Measurements from ENCODE around the gene ZNF19.
"Not testable (repeated sequence)": the region's sequence is repeated elsewhere in the genome, so short reads cannot be mapped to it uniquely, and the experiment has no call there.

Gene ZNF19

DNA sequence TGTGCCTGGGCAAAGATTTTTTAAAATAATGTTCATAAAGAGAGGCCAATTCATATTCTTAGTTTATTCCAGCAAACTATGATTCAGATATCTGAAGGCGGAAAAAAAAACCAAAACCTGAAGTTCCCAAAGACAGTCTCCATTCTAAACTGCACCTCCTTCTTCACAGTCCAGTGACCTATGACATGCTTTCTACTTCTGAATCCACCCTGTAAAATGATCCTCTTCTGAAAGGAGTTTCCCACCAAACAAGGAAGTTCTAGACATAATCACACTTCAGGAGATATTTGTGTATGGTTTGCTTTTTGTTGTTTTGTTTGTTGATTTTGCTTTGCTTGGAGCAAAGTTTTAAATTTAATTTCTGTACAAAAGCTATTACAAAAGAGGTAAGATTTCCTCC is 24.2 kb upstream of the ZNF19 start:
- no peaks in the 10 kb centered on the region for H3K9me3 Mint-ChIP-seq
- TF ChIP-seq, protein P1, sequence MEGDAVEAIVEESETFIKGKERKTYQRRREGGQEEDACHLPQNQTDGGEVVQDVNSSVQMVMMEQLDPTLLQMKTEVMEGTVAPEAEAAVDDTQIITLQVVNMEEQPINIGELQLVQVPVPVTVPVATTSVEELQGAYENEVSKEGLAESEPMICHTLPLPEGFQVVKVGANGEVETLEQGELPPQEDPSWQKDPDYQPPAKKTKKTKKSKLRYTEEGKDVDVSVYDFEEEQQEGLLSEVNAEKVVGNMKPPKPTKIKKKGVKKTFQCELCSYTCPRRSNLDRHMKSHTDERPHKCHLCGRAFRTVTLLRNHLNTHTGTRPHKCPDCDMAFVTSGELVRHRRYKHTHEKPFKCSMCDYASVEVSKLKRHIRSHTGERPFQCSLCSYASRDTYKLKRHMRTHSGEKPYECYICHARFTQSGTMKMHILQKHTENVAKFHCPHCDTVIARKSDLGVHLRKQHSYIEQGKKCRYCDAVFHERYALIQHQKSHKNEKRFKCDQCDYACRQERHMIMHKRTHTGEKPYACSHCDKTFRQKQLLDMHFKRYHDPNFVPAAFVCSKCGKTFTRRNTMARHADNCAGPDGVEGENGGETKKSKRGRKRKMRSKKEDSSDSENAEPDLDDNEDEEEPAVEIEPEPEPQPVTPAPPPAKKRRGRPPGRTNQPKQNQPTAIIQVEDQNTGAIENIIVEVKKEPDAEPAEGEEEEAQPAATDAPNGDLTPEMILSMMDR (IDR thresholded peaks at IDR 0.05; ENCODE audit: unreplicated experiment in 3 of 3) = no peak
- H3K27me3 Mint-ChIP-seq (ENCODE audit: low read depth) = peaks cover 5% of the 10 kb centered on the region
- no peak overlapping the region for H3K27ac Mint-ChIP-seq
- no peaks in the 10 kb centered on the region for H3K4me1 Mint-ChIP-seq
- no peak overlapping the region for H3K4me3 Mint-ChIP-seq
- H3K36me3 Mint-ChIP-seq (ENCODE audit: low read depth) = no peaks in the 10 kb centered on the region

DNA sequence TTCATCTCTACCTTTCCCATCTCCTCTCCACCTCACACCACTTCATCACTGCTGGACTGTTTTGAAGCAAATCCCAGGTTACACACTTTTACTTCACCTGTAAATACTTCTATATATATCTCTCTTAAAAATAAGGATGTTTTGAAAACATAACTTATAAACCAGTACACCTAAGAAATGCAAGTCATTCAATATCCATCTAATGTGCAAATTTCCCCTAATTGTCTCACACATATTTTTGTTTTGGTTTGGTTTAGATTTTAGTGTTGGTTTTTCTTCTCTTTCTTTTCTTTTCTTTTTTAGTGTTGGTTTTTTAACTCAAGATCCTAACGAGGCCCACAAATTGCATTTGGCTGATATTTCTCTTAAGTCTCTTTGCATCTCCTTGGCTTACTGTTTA is 17.9 kb upstream of the ZNF19 start:
- TF ChIP-seq, protein P1 (IDR thresholded peaks at IDR 0.05; ENCODE audit: unreplicated experiment in 3 of 3) = no peak
- Mint-ChIP-seq H3K4me3 (no peak overlapping the region), H3K36me3 (ENCODE audit: low read depth) (no peaks in the 10 kb centered on the region), H3K9me3 (no peaks in the 10 kb centered on the region), H3K27ac (no peak overlapping the region), H3K4me1 (no peaks in the 10 kb centered on the region), H3K27me3 (ENCODE audit: low read depth) (peaks cover 17% of the 10 kb centered on the region)

DNA sequence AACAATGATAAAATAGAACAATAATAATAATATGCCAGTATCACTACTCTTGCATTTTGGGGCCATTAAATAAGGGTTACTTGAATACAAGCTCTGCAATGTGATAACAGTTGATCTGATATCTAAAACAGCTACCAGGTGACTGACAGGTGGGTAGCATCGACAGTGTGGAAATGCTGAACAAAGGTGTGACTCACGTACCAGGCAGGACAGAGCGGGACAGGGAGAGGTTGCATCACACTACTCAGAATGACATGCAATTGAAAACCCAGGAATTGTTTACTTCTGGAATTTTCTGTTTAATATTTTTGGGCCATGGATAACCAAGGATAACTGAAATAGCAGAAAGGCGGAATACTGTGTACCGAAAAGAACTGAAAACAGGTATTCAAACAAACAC is 15.8 kb upstream of the ZNF19 start:
- Mint-ChIP-seq H3K27me3 (ENCODE audit: low read depth) (peaks cover 22% of the 10 kb centered on the region), H3K4me3 (no peak overlapping the region), H3K4me1 (no peaks in the 10 kb centered on the region), H3K9me3 (no peaks in the 10 kb centered on the region), H3K36me3 (ENCODE audit: low read depth) (no peaks in the 10 kb centered on the region), H3K27ac (no peak overlapping the region)
- TF ChIP-seq, protein P1 (IDR thresholded peaks at IDR 0.05; ENCODE audit: unreplicated experiment in 3 of 3) = no peak

DNA sequence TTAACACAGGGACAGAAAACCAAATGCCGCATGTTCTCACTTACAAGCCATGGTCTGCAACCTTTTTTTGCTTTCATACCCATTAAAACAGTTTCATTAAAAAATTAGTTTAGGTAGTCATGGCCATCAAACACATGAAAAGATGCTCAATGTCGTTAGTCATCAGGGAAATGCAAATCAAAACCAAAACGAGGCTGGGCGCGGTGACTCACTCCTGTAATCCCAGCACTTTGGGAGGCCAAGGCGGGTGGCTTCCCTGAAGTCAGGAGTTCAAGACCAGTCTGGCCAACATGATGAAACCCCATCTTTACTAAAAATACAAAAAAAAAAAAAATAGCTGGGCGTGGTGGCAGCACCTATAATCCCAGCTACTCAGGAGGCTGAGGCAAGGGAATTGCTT is 14.9 kb upstream of the ZNF19 start:
- H3K4me1 Mint-ChIP-seq; H3K9me3 Mint-ChIP-seq; H3K27ac Mint-ChIP-seq; H3K36me3 Mint-ChIP-seq (ENCODE audit: low read depth); H3K4me3 Mint-ChIP-seq: not testable (repeated sequence)
- peaks cover 22% of the 10 kb centered on the region for H3K27me3 Mint-ChIP-seq (ENCODE audit: low read depth)

DNA sequence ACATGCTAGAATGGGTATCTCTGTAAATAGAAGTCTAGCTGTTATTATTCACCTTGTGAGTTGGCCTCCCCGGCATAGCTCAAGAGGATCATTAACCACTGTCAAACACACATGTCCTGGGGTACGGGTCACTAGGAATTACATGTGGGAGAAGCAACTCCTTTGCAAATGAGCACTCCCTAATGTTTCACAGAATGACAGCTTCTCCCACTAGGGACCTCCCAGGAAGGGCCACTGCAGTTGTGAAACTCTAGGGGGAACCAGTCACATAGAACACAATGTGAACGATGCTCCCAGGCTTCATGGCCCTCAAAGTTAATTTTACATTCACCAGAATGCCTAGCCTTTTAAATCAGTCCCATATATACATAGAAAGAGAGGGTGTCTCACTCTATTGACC is 12.4 kb upstream of the ZNF19 start:
- Mint-ChIP-seq H3K4me3 (no peak overlapping the region), H3K27ac (no peak overlapping the region), H3K27me3 (ENCODE audit: low read depth) (peaks cover 15% of the 10 kb centered on the region), H3K9me3 (no peaks in the 10 kb centered on the region), H3K36me3 (ENCODE audit: low read depth) (no peaks in the 10 kb centered on the region), H3K4me1 (no peaks in the 10 kb centered on the region)
- TF ChIP-seq, protein P1 (IDR thresholded peaks at IDR 0.05; ENCODE audit: unreplicated experiment in 3 of 3) = no peak

DNA sequence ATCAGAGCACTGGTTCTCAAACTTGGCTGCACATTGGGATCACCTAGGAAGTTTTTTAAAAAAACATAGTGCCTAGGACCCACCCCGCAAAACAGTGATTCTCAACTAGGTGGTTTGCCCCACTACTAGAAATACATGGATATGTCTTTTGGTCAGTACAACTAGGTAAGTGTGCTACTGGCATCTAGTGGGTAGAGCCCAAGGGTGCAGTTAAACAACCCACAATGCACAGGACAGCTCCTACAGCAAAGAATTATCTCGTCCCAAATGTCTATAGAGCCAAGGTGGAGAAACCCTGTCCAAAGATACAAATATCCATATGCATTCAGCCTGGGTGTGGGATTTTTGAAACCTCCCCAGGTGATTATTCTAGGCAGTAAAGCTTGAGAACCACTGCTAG is 11.8 kb upstream of the ZNF19 start:
- Mint-ChIP-seq H3K9me3 (no peaks in the 10 kb centered on the region), H3K36me3 (ENCODE audit: low read depth) (no peaks in the 10 kb centered on the region), H3K4me1 (no peaks in the 10 kb centered on the region), H3K4me3 (no peak overlapping the region), H3K27ac (no peak overlapping the region), H3K27me3 (ENCODE audit: low read depth) (peaks cover 15% of the 10 kb centered on the region)
- TF ChIP-seq, protein P1 (IDR thresholded peaks at IDR 0.05; ENCODE audit: unreplicated experiment in 3 of 3) = no peak

Data from nephron (organoid).